Right atrium auricular region (tissue), 2 donors: ENCODE results near the gene ZG16B. TPM values are rescaled to one million over a fixed set of nuclear protein-coding genes. Genes with fewer than 3 reads are reported as not detected.

Source experiments
- DNase-seq: peaks from one replicate; pipeline ENCODE4 v3.0.0-alpha.2; 2019; ENCODE audit warnings: low spot score
- H3K27ac ChIP-seq, 2 donors: fragments of 200-600 bp; sonication (generic); 1 replicate in 1 of 2; 2 replicates in 1 of 2; pipeline ENCODE4 v1.5.1; 2016 to 2019
- H3K27me3 ChIP-seq, 2 donors: fragments of 200-600 bp; sonication (generic); one replicate each; pipeline versions ENCODE4 v1.5.1 to v1.6.0; 2017 to 2019
- H3K36me3 ChIP-seq: fragments of 200-600 bp; sonication (generic); one replicate; pipeline ENCODE4 v1.5.1; 2016
- H3K4me1 ChIP-seq, 2 donors: fragments of 200-600 bp; sonication (generic); one replicate each; pipeline versions ENCODE4 v1.5.1 to v1.6.0; 2017 to 2019
- H3K4me3 ChIP-seq, 2 donors: fragments of 200-600 bp; sonication (generic); 1 replicate in 1 of 2; 2 replicates in 1 of 2; pipeline ENCODE4 v1.5.1; 2017 to 2019; ENCODE audit warnings: mild to moderate bottlenecking in 1 of 2, moderate library complexity in 1 of 2
- H3K9me3 ChIP-seq, 2 donors: fragments of 200-600 bp; sonication (generic); one replicate each; pipeline ENCODE4 v1.5.1; 2019
- total RNA-seq, 2 donors: library from RNA; depleted of rRNA; stranded (reverse); fragments of >200 nt; gene quantifications; one replicate each; pipeline ENCODE4 v1.1.0, GENCODE V29; 2016
- TF ChIP-seq, protein P1 (sequence below), 2 donors: fragments of 200-600 bp; sonication (generic); IDR thresholded peaks; one replicate each; pipeline ENCODE4 v1.5.1; 2019; ENCODE audit warnings: antibody characterized with exemption in 2 of 2

ZG16B gene, protein sequence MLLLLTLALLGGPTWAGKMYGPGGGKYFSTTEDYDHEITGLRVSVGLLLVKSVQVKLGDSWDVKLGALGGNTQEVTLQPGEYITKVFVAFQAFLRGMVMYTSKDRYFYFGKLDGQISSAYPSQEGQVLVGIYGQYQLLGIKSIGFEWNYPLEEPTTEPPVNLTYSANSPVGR
- under 1 TPM in 1 of 2 donors, not detected in 1; 0.79 TPM for total RNA-seq

DNA sequence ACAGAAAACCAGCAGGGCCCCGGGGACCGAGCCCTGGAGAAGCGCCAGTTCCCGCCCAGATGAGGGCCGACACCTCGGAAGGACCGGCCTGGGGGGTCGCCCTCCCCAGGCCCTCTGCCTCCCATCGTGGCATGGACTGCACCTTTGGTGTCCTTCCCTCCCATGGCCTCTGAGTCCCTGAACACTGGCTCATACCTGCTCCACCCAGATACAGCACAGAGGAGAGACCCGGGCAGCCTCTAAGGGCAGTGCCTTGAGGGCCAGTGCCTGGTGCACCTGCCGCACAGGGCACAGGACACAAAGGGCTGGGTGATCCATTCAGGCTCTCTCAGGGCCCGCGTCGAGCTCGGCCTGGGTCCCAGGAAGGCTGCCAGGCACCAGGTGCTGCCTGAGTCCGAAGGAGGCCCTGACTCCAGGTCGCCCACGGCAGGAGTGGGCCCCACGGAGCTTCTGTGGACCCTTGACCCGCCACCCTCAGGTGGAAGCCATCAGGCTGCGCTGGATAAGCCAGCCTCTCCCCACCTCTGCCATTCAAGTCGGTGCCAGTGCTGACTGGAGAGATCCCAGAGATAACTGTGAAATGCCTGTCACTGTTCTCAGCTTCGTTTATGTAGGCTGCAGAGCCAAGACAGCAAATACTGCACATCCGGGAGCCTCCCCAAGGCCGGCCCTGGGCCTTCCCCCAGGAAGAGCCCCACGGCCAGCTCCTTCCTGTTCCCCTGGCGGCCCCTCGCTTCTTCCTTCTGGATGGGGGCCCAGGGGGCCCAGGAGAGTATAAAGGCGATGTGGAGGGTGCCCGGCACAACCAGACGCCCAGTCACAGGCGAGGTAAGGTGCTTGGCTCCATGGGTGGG lies at the start of gene ZG16B:
TSS of gene ZG16B (plus strand) at position 803 of the 854 bp plus-strand sequence. CDS start 139 bp downstream, outside the sequence.
- Histone ChIP-seq H3K4me3 (no peak within 1 kb of the TSS), H3K27me3 (no peaks in the 10 kb centered on the region), H3K9me3 (no peaks in the 10 kb centered on the region), H3K27ac (no peak within 1 kb of the TSS), H3K4me1 (no peaks in the 10 kb centered on the region), H3K36me3 (no peaks in the 10 kb centered on the region)
- TF ChIP-seq, protein P1, sequence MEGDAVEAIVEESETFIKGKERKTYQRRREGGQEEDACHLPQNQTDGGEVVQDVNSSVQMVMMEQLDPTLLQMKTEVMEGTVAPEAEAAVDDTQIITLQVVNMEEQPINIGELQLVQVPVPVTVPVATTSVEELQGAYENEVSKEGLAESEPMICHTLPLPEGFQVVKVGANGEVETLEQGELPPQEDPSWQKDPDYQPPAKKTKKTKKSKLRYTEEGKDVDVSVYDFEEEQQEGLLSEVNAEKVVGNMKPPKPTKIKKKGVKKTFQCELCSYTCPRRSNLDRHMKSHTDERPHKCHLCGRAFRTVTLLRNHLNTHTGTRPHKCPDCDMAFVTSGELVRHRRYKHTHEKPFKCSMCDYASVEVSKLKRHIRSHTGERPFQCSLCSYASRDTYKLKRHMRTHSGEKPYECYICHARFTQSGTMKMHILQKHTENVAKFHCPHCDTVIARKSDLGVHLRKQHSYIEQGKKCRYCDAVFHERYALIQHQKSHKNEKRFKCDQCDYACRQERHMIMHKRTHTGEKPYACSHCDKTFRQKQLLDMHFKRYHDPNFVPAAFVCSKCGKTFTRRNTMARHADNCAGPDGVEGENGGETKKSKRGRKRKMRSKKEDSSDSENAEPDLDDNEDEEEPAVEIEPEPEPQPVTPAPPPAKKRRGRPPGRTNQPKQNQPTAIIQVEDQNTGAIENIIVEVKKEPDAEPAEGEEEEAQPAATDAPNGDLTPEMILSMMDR (IDR thresholded peaks at IDR 0.05), result no peak
- DNase-seq, result no peak

DNA sequence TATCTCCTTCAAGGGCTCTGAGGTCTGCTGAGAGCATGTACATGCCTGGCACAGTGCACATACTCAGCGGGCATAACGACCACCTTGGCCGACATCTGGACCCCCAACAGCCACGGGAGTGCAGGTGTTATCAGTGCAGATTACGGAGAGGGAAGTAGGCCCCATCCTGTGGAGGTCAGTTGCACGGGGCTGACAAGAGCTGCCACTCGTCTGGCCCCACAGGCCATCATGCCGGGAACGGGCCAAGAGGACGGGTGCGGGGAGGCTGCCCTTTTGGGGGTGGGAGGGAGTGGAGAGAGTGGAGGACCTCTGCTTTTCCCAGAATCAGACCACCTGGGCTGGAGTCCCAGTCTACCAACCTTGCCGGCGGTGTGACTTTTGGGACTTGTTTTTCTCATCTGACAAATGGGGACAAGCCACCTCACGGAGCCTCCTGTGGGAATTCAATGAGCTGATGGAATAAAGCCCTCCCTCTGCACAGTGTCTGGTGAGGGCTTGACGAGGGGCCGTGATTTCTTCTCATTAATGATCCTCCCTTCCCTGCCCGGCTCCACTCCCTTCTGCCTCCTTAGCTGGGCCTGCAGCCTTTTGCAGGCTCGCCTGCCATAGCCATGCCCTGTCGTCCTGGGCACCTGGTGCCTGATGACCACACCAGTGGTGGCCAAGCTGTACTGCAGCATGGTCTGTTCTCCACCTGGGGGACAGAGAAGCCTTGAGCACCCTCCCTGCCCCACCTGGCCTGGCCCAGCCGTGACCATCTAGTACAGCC lies 47.3 kb upstream of the ZG16B start:
- TF ChIP-seq, protein P1 (IDR thresholded peaks at IDR 0.05), result no peak
- Histone ChIP-seq H3K4me3 (no peak overlapping the region), H3K27ac (no peak overlapping the region), H3K4me1 (peaks cover 0 to 26% of the 10 kb centered on the region in 2 donors), H3K36me3 (no peaks in the 10 kb centered on the region), H3K27me3 (peaks cover 4 to 18% of the 10 kb centered on the region in 2 donors), H3K9me3 (no peaks in the 10 kb centered on the region)
- DNase-seq, result no peak

DNA sequence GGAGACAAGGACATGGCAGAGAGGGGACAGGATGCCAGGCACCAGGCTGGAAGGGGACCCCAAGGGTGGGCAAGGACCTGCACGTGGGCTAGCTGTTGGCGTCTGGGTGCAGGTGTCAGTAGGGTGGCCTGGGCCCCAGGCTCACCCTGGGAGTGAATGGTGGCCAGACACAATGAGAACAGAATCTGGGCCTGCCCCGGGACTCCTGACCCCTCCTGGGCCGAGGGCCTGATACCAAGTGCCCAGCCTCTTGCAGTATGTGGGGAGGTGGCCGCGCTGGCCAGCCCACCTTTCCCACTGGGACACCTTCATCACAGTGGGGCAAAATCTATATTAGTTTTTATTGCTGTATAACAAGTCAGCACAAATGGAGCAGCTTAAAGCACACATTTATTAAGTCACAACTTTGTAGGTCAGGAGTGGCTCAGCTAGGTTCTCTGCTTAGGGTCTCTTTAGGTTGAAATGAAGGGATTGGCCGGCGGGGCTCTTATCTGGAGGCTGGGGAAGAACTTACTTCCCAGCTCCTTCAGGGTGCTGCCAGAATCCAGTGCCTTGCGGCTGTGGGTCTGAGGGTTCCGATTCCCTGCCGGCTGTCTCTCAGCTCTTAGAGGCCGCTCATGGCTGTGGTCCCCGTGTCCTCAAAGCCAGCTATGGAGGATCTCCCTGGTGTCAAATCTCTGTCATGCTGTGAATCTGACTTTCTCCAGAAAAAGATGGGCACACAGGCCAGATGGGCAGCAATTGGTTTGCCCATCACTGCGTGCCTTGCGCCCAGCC lies 46.3 kb upstream of the ZG16B start:
- peaks cover 4 to 18% of the 10 kb centered on the region in 2 donors for H3K27me3 ChIP-seq
- peaks cover 0 to 18% of the 10 kb centered on the region in 2 donors for H3K4me1 ChIP-seq
- no peak for DNase-seq
- H3K9me3 ChIP-seq, result no peaks in the 10 kb centered on the region
- no peak overlapping the region for H3K27ac ChIP-seq
- no peak overlapping the region for H3K4me3 ChIP-seq
- TF ChIP-seq, protein P1 (IDR thresholded peaks at IDR 0.05), result no peak
- no peaks in the 10 kb centered on the region for H3K36me3 ChIP-seq

DNA sequence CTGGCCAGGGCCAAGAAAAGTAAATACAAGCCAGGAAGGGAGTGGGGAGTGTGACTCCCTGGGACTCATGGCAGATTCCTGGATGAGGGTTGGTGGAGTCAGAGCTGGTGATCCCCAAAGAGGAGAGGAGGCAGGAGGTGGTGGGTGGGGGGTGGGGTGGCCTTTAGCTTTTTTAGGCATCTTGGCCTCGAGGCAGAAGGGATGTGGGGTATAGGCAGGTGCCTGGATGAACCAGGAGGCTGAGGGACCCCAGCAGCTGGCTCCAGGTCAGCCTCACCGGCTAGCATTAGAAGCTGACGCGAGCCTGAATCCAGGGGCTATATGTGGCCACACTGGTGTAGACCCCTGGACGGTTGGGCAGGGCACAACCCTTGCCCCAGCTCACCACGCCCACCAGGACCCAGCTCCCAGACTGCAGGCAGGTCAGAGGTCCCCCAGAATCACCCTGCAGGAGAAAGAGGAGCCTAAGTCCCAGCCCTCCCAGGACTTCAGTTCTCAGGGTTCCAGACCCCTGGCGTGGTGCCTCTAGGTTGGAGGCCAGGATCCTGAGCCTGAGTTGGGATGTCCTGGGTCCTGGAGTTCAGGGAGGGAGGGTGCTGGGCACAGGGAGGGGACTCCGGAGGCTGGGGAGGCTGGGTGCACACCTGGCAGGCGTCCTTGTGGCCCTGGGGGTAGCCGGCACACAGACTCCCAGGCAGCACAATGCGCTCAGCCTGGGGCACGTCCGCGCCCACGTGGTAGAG lies 45.6 kb upstream of the ZG16B start:
- DNase-seq, result no peak
- Histone ChIP-seq H3K36me3 (no peaks in the 10 kb centered on the region), H3K4me1 (peaks cover 0 to 11% of the 10 kb centered on the region in 2 donors), H3K4me3 (peak overlapping the region in 1 of 2 donors; percentile 44), H3K27me3 (peaks cover 4 to 18% of the 10 kb centered on the region in 2 donors), H3K27ac (no peak overlapping the region), H3K9me3 (no peaks in the 10 kb centered on the region)
- TF ChIP-seq, protein P1 (IDR thresholded peaks at IDR 0.05), result no peak
